Motor neuron (in vitro differentiated cells): ENCODE data around the gene DNASE2. TPM values are rescaled to one million over a fixed set of nuclear protein-coding genes. Genes with fewer than 3 reads are reported as not detected.

Experiments
- ATAC-seq, 8 experiments: fragments of 200-7000 bp; cut with Tn5 transposase; replicated peaks in 6 of 8; 2 replicates each; pipeline ENCODE4 v1.8.0; 2021; ENCODE audit warnings: mild to moderate bottlenecking in 8 of 8, moderate library complexity in 8 of 8
- H3K27ac ChIP-seq, 2 donors: fragments of 250-450 bp; sonication (Bioruptor Pico); 2 replicates each; pipeline ENCODE4 v1.9.0; 2021; ENCODE audit warnings: antibody characterized with exemption in 2 of 2, mild to moderate bottlenecking in 2 of 2, moderate library complexity in 1 of 2
- H3K4me1 ChIP-seq, 2 donors: fragments of 250-450 bp; sonication (Bioruptor Pico); replicated peaks in 1 of 2; 2 replicates each; pipeline ENCODE4 v1.6.1; 2021; ENCODE audit warnings: antibody characterized with exemption in 2 of 2, mild to moderate bottlenecking in 2 of 2, moderate library complexity in 1 of 2
- H3K4me3 ChIP-seq, 5 donors: fragments of 250-450 bp; sonication (Bioruptor Pico); 2 replicates each; pipeline ENCODE4 v1.9.0; 2021; ENCODE audit warnings: antibody characterized with exemption in 5 of 5, mild to moderate bottlenecking in 5 of 5, moderate library complexity in 4 of 5
- WGBS, 10 experiments: fragments of 450-650 bp; shearing (Covaris generic); methylation state at CpG; one replicate each; pipeline ENCODE4 v1.0.0; 2022; 5-methylcytosine and 5-hydroxymethylcytosine counted together
- in situ Hi-C, 9 experiments: fragments of 400-800 bp; cut with MboI; loops; one replicate each; pipeline ENCODE4 v1.15.0; 2021; ENCODE audit warnings: low sequenced_read_pairs in 9 of 9, low pct_unique_long_range_greater_than_20kb in 2 of 9; ENCODE audit not compliant: unreplicated experiment in 9 of 9
- total RNA-seq, 8 experiments: library from RNA; unstranded; fragments of 300-600 nt; gene quantifications; 2 replicates each; pipeline versions ENCODE4 v1.2.3 to v1.2.4, GENCODE V29; 2022

The DNASE2 gene
- total RNA-seq, 8 experiments from 2014 or later, result 2.2 to 70.1 (median 11.9) TPM

- ATAC-seq, result peak in 7 of 8 experiments; percentile 6 to 55 (median 44)
- in situ Hi-C loops, result no loop called here
- H3K27ac ChIP-seq, result peak overlapping the region; percentile 51 to 82
- H3K4me3 ChIP-seq, result peak overlapping the region; percentile 71 to 85 (median 75)
- H3K4me1 ChIP-seq, result peaks cover 0 to 11% of the 10 kb centered on the region in 2 donors
- no CpG with 5 or more reads among the region's 87 CpGs for WGBS, 10 experiments
These were observed 47.3 kb downstream of the DNASE2 start for GRCh38 chr19:12833738-12834565.

- Histone ChIP-seq H3K4me1 (peaks cover 2 to 14% of the 10 kb centered on the region in 2 donors), H3K4me3 (peak overlapping the region; percentile 71 to 85 (median 75))
These were observed 47.9 kb downstream of the DNASE2 start for GRCh38 chr19:12833418-12833737.

GRCh38 chr19:12828494-12828893 lies 52.8 kb downstream of the DNASE2 start:
- peak in 5 of 8 experiments; percentile 17 to 74 (median 28) for ATAC-seq
- H3K4me1 ChIP-seq, result peaks cover 4 to 13% of the 10 kb centered on the region in 2 donors
- WGBS, 10 experiments, result 0 to 40% (median 4%) methylated on average over 1 to 14 of the region's 23 CpGs; no CpG with 5 or more reads in 3 of the 10 experiments
- H3K27ac ChIP-seq, result no peak overlapping the region
- no peak overlapping the region for H3K4me3 ChIP-seq
- in situ Hi-C loops, result no loop called here

More at GRCh38 chr19:12833418-12833737, 47.9 kb downstream of the DNASE2 start:
- ATAC-seq, result peak in 1 of 8 experiments; percentile 1
- peak overlapping the region in 1 of 2 donors; percentile 9 for H3K27ac ChIP-seq
- 0% methylated on average over 1 of the region's 5 CpGs; no CpG with 5 or more reads in 9 of the 10 experiments for WGBS, 10 experiments
- in situ Hi-C loops, result no loop called here

GRCh38 chr19:12825254-12826131 lies 55.8 kb downstream of the DNASE2 start:
- Histone ChIP-seq H3K27ac (no peak overlapping the region), H3K4me3 (peak overlapping the region in 1 of 5 donors; percentile 6), H3K4me1 (peaks cover 4 to 7% of the 10 kb centered on the region in 2 donors)
- peak; percentile 26 to 84 (median 52) for ATAC-seq
- 16 to 60% (median 26%) methylated on average over 1 to 13 of the region's 46 CpGs; no CpG with 5 or more reads in 4 of the 10 experiments for WGBS, 10 experiments
- in situ Hi-C loops, result no loop called here

Other genes starting within 250 kb of the DNASE2 start
- gene MAN2B1, start 214.7 kb downstream of the DNASE2 start, total RNA-seq, result 10 to 100 TPM; 12.3 to 95.9 (median 38.0) TPM
- gene WDR83, start 214.6 kb downstream of the DNASE2 start, total RNA-seq, result 10 to 100 TPM; 11.4 to 18.0 (median 14.6) TPM
- 100 to 1,000 TPM in 2 of 8 experiments, 10 to 100 TPM in 6; 49.1 to 112 (median 79.9) TPM for gene DHPS, start 199.6 kb downstream of the DNASE2 start, total RNA-seq
- 1 to 10 TPM in 2 of 8 experiments, not detected in 6; 3.7 to 5.7 TPM for gene GNG14, start 193.5 kb downstream of the DNASE2 start, total RNA-seq
- 10 to 100 TPM in 6 of 8 experiments, 1 to 10 TPM in 2; 4.1 to 21.2 (median 11.7) TPM for gene FBXW9, start 184.8 kb downstream of the DNASE2 start, total RNA-seq
- gene TNPO2, start 157.5 kb downstream of the DNASE2 start, total RNA-seq, result 100 to 1,000 TPM in 2 of 8 experiments, 10 to 100 TPM in 6; 51.3 to 119 (median 67.1) TPM
- 100 to 1,000 TPM; 103 to 157 (median 125) TPM for gene TRIR, start 146.8 kb downstream of the DNASE2 start, total RNA-seq
- gene GET3, start 144.0 kb downstream of the DNASE2 start, total RNA-seq, result 10 to 100 TPM; 43.3 to 94.2 (median 62.3) TPM
- under 1 TPM in 5 of 8 experiments, not detected in 3; 0.11 to 1.00 (median 0.42) TPM for gene BEST2, start 129.7 kb downstream of the DNASE2 start, total RNA-seq
- 10 to 100 TPM in 7 of 8 experiments, 1 to 10 TPM in 1; 8.0 to 40.9 (median 12.9) TPM for gene HOOK2, start 105.9 kb downstream of the DNASE2 start, total RNA-seq
- gene JUNB, start 90.0 kb downstream of the DNASE2 start, total RNA-seq, result 100 to 1,000 TPM in 1 of 8 experiments, 10 to 100 TPM in 7; 11.0 to 115 (median 45.8) TPM
- gene PRDX2, start 79.6 kb downstream of the DNASE2 start, total RNA-seq, result 100 to 1,000 TPM; 293 to 612 (median 357) TPM
- 1 to 10 TPM in 3 of 8 experiments, under 1 TPM in 2, not detected in 3; 0.25 to 7.7 (median 1.1) TPM for gene THSD8, start 79.4 kb downstream of the DNASE2 start, total RNA-seq
- 10 to 100 TPM in 5 of 8 experiments, 1 to 10 TPM in 3; 4.2 to 42.4 (median 12.3) TPM for gene RNASEH2A, start 74.9 kb downstream of the DNASE2 start, total RNA-seq
- 1 to 10 TPM in 3 of 8 experiments, under 1 TPM in 4, not detected in 1; 0.56 to 1.9 (median 0.92) TPM for gene RTBDN, start 46.9 kb downstream of the DNASE2 start, total RNA-seq
- 10 to 100 TPM in 5 of 8 experiments, 1 to 10 TPM in 1, under 1 TPM in 2; 0.25 to 41.1 (median 16.6) TPM for gene MAST1, start 42.9 kb downstream of the DNASE2 start, total RNA-seq
- gene KLF1, start 5.8 kb upstream of the DNASE2 start, total RNA-seq, result under 1 TPM in 4 of 8 experiments, not detected in 4; 0.11 to 0.33 (median 0.21) TPM
- gene GCDH, start 9.7 kb upstream of the DNASE2 start, total RNA-seq, result 10 to 100 TPM in 5 of 8 experiments, 1 to 10 TPM in 3; 6.4 to 42.4 (median 17.4) TPM
- 1 to 10 TPM in 1 of 8 experiments, under 1 TPM in 6, not detected in 1; 0.23 to 1.0 (median 0.71) TPM for gene SYCE2, start 37.8 kb upstream of the DNASE2 start, total RNA-seq
- gene FARSA, start 52.3 kb upstream of the DNASE2 start, total RNA-seq, result 100 to 1,000 TPM in 3 of 8 experiments, 10 to 100 TPM in 5; 49.5 to 112 (median 74.9) TPM
- 100 to 1,000 TPM; 289 to 982 (median 397) TPM for gene CALR, start 57.2 kb upstream of the DNASE2 start, total RNA-seq
- gene RAD23A, start 64.4 kb upstream of the DNASE2 start, total RNA-seq, result 100 to 1,000 TPM in 2 of 8 experiments, 10 to 100 TPM in 6; 41.9 to 114 (median 67.4) TPM
- 10 to 100 TPM; 18.2 to 51.6 (median 28.3) TPM for gene GADD45GIP1, start 75.8 kb upstream of the DNASE2 start, total RNA-seq
- gene DAND5, start 88.1 kb upstream of the DNASE2 start, total RNA-seq, result under 1 TPM in 6 of 8 experiments, not detected in 2; 0.09 to 0.47 (median 0.31) TPM
- gene NFIX, start 114.0 kb upstream of the DNASE2 start, total RNA-seq, result 10 to 100 TPM in 4 of 8 experiments, under 1 TPM in 4; under 0.01 to 72.3 (median 6.4) TPM
- 1 to 10 TPM in 2 of 8 experiments, under 1 TPM in 5, not detected in 1; 0.11 to 1.3 (median 0.58) TPM for gene LYL1, start 221.4 kb upstream of the DNASE2 start, total RNA-seq
- gene TRMT1, start 235.3 kb upstream of the DNASE2 start, total RNA-seq, result 10 to 100 TPM; 21.8 to 59.3 (median 34.6) TPM
- gene NACC1, start 236.8 kb upstream of the DNASE2 start, total RNA-seq, result 10 to 100 TPM in 7 of 8 experiments, 1 to 10 TPM in 1; 9.7 to 56.8 (median 28.3) TPM